Endothelial cell of umbilical vein (primary cell): Measurements from ENCODE around the gene TXNDC8. TPM values are rescaled to one million over a fixed set of nuclear protein-coding genes. Genes with fewer than 3 reads are reported as not detected.

Experiments used
- BruUV-seq: library from RNA; stranded (reverse); fragments of 400-500 nt; replicated peaks from 2 replicates; lab custom pipeline; 2021; lab: Mats Ljungman, UMichigan
- CTCF ChIA-PET: fragments of 300-600, 350-600 bp; sonication (Branson Sonifier 250); formaldehyde crosslinking; loops from one replicate; lab custom pipeline; 2021; ENCODE audit warnings: antibody characterized with exemption, inconsistent platforms; lab: Charles Lee
- POLR2A ChIA-PET: fragments of 300-600, 350-600 bp; sonication (Branson Sonifier 250); formaldehyde crosslinking; loops from one replicate; lab custom pipeline; 2021; ENCODE audit warnings: antibody characterized with exemption, inconsistent platforms; lab: Charles Lee
- DNase-seq: peaks from one replicate; pipeline ENCODE4 v3.0.0-alpha.2; 2011; ENCODE audit warnings: low read depth, low spot score
- FAIRE-seq: peaks from 2 replicates; lab custom pipeline; 2011; peaks lifted over from hg19 to GRCh38; lab: Jason Lieb, UNC
- H2AFZ ChIP-seq: 2 replicates; pipeline ENCODE4 v1.6.0; 2012; ENCODE audit warnings: low read depth, low read length, control low read depth, inconsistent platforms
- H3K27ac ChIP-seq: 2 replicates; pipeline ENCODE4 v1.5.1; 2011; ENCODE audit warnings: low read depth, mild to moderate bottlenecking, control low read depth, low read length, moderate library complexity; ENCODE audit not compliant: insufficient read depth
- H3K27me3 ChIP-seq, 2 experiments: 2 replicates each; pipeline versions ENCODE4 v1.6.0 to v1.6.1; 2011; ENCODE audit warnings: low read length in 2 of 2, mixed read lengths in 1 of 2; ENCODE audit not compliant: control insufficient read depth in 2 of 2, insufficient read depth in 2 of 2
- H3K36me3 ChIP-seq, 2 experiments: 2 replicates in 1 of 2; 3 replicates in 1 of 2; pipeline ENCODE4 v1.5.1; 2011; ENCODE audit warnings: low read length in 2 of 2, mild to moderate bottlenecking in 1 of 2, moderate library complexity in 1 of 2; ENCODE audit not compliant: control insufficient read depth in 2 of 2, insufficient read depth in 2 of 2; ENCODE audit errors: extremely low read depth in 1 of 2
- H3K4me1 ChIP-seq: 3 replicates; pipeline ENCODE4 v1.5.1; 2011; ENCODE audit warnings: mild to moderate bottlenecking, low read length; ENCODE audit not compliant: control insufficient read depth, insufficient read depth; ENCODE audit errors: extremely low read depth
- H3K4me2 ChIP-seq: 2 replicates; pipeline ENCODE4 v1.6.1; 2011; ENCODE audit warnings: low read length, control low read depth, mixed read lengths; ENCODE audit not compliant: insufficient read depth
- H3K4me3 ChIP-seq, 3 experiments: fragments of 200-600 bp in 1 of 3; sonication (generic), shearing (Covaris generic) in 1 of 3; replicated peaks in 1 of 3; 2 replicates each; pipeline ENCODE4 v1.5.1; 2011 to 2016; ENCODE audit warnings: control low read depth in 3 of 3, low read length in 3 of 3, mild to moderate bottlenecking in 2 of 3, inconsistent platforms in 1 of 3, low read depth in 1 of 3, moderate library complexity in 1 of 3; ENCODE audit not compliant: insufficient read depth in 1 of 3
- H3K79me2 ChIP-seq: 2 replicates; pipeline ENCODE4 v1.6.0; 2012; ENCODE audit warnings: low read length, inconsistent platforms; ENCODE audit not compliant: control insufficient read depth, insufficient read depth
- H3K9ac ChIP-seq: replicated peaks from 2 replicates; pipeline ENCODE3; 2011; ENCODE audit warnings: low read length, control low read depth; ENCODE audit not compliant: insufficient read depth; ENCODE audit errors: extremely low read depth
- H3K9me1 ChIP-seq: replicated peaks from 3 replicates; pipeline ENCODE4 v1.6.0; 2011; ENCODE audit warnings: mild to moderate bottlenecking, low read length; ENCODE audit not compliant: control insufficient read depth, insufficient read depth; ENCODE audit errors: extremely low read depth
- H3K9me3 ChIP-seq: replicated peaks from 2 replicates; pipeline ENCODE4 v1.5.1; 2012; ENCODE audit warnings: low read length, inconsistent platforms; ENCODE audit not compliant: control insufficient read depth, insufficient read depth
- H4K20me1 ChIP-seq: replicated peaks from 2 replicates; pipeline ENCODE3; 2011; ENCODE audit warnings: mild to moderate bottlenecking, low read length; ENCODE audit not compliant: control insufficient read depth, insufficient read depth; ENCODE audit errors: extremely low read depth
- EZH2 ChIP-seq: IDR thresholded peaks from 2 replicates; pipeline ENCODE4 v1.6.1; 2012; ENCODE audit warnings: borderline replicate concordance, low read depth, mild to moderate bottlenecking, moderate library complexity, low read length, inconsistent platforms; ENCODE audit not compliant: severe bottlenecking
- FOS ChIP-seq: IDR thresholded peaks from 2 replicates; pipeline ENCODE4 v1.6.1; 2011; ENCODE audit warnings: mild to moderate bottlenecking, low read length, moderate library complexity, borderline replicate concordance; ENCODE audit not compliant: insufficient read depth
- GATA2 ChIP-seq: IDR thresholded peaks from 2 replicates; pipeline ENCODE4 v1.7.0; 2011; ENCODE audit warnings: low read depth, mild to moderate bottlenecking, moderate library complexity, mixed read lengths, low read length; ENCODE audit not compliant: insufficient read length, insufficient read depth
- JUN ChIP-seq: IDR thresholded peaks from 2 replicates; pipeline ENCODE4 v1.6.1; 2011; ENCODE audit warnings: borderline replicate concordance, low read depth; ENCODE audit not compliant: insufficient read length, insufficient read depth
- POLR2A ChIP-seq: IDR thresholded peaks from 2 replicates; pipeline ENCODE4 v1.6.1; 2012; ENCODE audit warnings: low read depth, mild to moderate bottlenecking, control low read depth, low read length
- POLR2AphosphoS5 ChIP-seq: IDR thresholded peaks from 2 replicates; pipeline ENCODE4 v1.6.1; 2012; ENCODE audit warnings: low read depth, mild to moderate bottlenecking, control low read depth, low read length, moderate library complexity; ENCODE audit not compliant: insufficient read depth
- dilution Hi-C: fragments of 300-500 bp; cut with MboI; formaldehyde crosslinking; loops from one replicate; pipeline ENCODE4 v1.15.0; 2019; ENCODE audit warnings: low sequenced_read_pairs; ENCODE audit not compliant: extremely low pct_ligation_motif_present
- intact Hi-C: fragments of 100-400 bp; cut with micrococcal nuclease; formaldehyde crosslinking; loops from one replicate; pipeline ENCODE4 v1.10.0; 2022
- polyA plus RNA-seq, 4 experiments: library from polyadenylated mRNA; depleted of rRNA in 3 of 4; stranded (reverse) in 3 of 4; unstranded in 1 of 4; fragments of >200 nt; gene quantifications; 2 replicates each; pipeline versions ENCODE4 v1.2.1 to v1.2.3, GENCODE V29; 2011 to 2012; ENCODE audit warnings: missing spikeins in 1 of 4
- total RNA-seq: library from RNA; stranded (reverse); gene quantifications from 2 replicates; pipeline ENCODE4 v1.2.3, GENCODE V29; 2021
- TF ChIP-seq, protein P1 (sequence below), 2 donors: IDR thresholded peaks; 1 replicate in 1 of 2; 2 replicates in 1 of 2; pipeline ENCODE4 v1.5.1; 2011; ENCODE audit warnings: low read length in 2 of 2, mild to moderate bottlenecking in 2 of 2, moderate library complexity in 2 of 2, control low read depth in 1 of 2, inconsistent platforms in 1 of 2, low read depth in 1 of 2; ENCODE audit not compliant: insufficient read depth in 1 of 2; ENCODE audit errors: extremely low read depth in 1 of 2

Gene TXNDC8
- total and polyA plus RNA-seq, 2 donors (not counting 3 experiments of a cell fraction or from before 2014, with no cell fraction given) = not detected

DNA sequence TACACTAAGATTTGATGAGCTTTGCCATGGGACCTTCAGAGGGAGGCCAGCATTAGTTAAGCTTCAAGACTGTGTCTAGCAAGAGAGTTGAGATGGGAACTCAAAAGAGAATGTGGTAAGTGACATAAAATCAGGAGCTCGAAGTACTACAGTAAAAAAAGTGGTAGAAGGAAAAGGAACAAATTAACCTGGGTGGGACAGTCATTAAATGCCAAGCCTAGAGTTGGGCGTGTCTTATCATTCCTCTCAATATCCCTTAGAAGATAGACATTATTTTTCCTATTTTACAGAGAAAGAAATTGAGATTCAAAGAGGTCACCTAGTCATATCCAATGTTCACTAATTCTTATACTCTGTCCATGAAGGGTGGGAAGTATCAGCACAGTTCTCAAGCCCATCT, 78.1 kb downstream of the TXNDC8 start:
- H3K79me2 ChIP-seq = peaks cover 17% of the 10 kb centered on the region
- ChIA-PET POLR2A (no interaction called here), CTCF (interaction anchor here (2.6 to 4.4 kb wide), 2 partner anchors 11 to 15 kb away, joined by 9 to 29 read pairs; no protein-coding TSS in a partner anchor)
- dilution Hi-C loops = no loop called here
- H3K36me3 ChIP-seq = no peaks in the 10 kb centered on the region
- H3K4me1 ChIP-seq = peaks cover 14% of the 10 kb centered on the region
- H3K4me2 ChIP-seq = no peak overlapping the region
- intact Hi-C loops = loop anchor here (5.0 to 10.0 kb wide), 2 partner anchors 195 to 363 kb away; no protein-coding TSS in a partner anchor
- H3K9me3 ChIP-seq = no peaks in the 10 kb centered on the region
- no peaks in the 10 kb centered on the region for H3K9me1 ChIP-seq
- no TSS peak for BruUV-seq
- no peak overlapping the region for H3K4me3 ChIP-seq
- DNase-seq (no peak), FAIRE-seq (no peak)
- H3K27me3 ChIP-seq = no peaks in the 10 kb centered on the region
- H3K27ac ChIP-seq = no peak overlapping the region
- no peak overlapping the region for H2AFZ ChIP-seq
- no peak for TF ChIP-seq EZH2
- TF ChIP-seq FOS = no peak
- no peak for TF ChIP-seq GATA2
- no peak for TF ChIP-seq POLR2AphosphoS5
- no peak for TF ChIP-seq POLR2A
- TF ChIP-seq JUN = no peak
- TF ChIP-seq, protein P1, sequence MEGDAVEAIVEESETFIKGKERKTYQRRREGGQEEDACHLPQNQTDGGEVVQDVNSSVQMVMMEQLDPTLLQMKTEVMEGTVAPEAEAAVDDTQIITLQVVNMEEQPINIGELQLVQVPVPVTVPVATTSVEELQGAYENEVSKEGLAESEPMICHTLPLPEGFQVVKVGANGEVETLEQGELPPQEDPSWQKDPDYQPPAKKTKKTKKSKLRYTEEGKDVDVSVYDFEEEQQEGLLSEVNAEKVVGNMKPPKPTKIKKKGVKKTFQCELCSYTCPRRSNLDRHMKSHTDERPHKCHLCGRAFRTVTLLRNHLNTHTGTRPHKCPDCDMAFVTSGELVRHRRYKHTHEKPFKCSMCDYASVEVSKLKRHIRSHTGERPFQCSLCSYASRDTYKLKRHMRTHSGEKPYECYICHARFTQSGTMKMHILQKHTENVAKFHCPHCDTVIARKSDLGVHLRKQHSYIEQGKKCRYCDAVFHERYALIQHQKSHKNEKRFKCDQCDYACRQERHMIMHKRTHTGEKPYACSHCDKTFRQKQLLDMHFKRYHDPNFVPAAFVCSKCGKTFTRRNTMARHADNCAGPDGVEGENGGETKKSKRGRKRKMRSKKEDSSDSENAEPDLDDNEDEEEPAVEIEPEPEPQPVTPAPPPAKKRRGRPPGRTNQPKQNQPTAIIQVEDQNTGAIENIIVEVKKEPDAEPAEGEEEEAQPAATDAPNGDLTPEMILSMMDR (IDR thresholded peaks at IDR 0.05; ENCODE audit: extremely low read depth in 1 of 2, insufficient read depth in 1 of 2, low read depth in 1 of 2, low read length in 2 of 2) = no peak
- H3K9ac ChIP-seq = no peak overlapping the region
- H4K20me1 ChIP-seq = no peaks in the 10 kb centered on the region
